GM18870 (cell line): ENCODE results near the gene CDC37.
"Not testable (repeated sequence)": the region's sequence is repeated elsewhere in the genome, so short reads cannot be mapped to it uniquely, and the experiment has no call there.

Experiments used
- ATAC-seq: cut with Tn5 transposase; IDR thresholded peaks from one replicate; pipeline ENCODE4 v1.9.1; 2021; ENCODE audit warnings: moderate library complexity; ENCODE audit not compliant: unreplicated experiment

CDC37 gene

DNA sequence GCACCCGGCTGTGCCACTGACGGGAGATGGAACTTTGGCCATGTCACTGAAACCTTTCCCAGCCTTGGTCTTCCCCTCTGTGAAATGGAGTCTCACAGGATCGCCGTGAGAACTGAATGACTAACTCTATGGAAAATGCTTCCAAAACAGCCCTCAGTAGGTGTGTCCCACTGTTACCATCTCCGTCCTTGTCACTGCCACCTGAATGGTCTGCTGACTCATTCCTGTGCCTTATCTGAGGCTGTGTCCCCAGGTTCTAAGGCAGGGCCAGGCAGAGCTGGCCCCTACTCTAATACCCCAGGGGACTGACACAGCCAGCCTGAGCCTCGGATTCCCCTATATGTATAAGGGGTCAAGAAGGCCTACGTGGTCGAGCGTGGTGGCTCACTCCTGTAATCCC is 4.5 kb downstream of the CDC37 start:
- ATAC-seq, result no peak

DNA sequence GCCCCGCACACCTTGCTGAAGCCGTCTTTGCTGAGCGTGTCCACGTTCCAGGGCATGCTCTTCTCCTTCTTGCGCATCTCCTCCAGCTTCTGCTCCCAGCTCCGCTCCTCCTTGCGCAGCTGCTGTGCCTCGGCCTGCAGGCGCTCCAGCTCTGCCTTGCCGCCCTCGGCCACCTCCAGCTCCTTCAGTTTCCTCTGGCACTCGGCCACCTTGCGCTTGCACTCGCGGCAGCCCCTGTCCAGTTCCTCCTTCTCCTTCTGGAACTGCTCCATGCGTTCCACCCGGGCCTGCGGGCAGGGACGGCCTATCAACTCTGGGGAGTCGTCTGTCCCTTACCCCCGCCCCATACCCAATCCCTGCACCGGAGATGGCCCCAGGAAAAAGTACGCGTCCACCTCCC is 7.4 kb downstream of the CDC37 start:
- no peak for ATAC-seq

DNA sequence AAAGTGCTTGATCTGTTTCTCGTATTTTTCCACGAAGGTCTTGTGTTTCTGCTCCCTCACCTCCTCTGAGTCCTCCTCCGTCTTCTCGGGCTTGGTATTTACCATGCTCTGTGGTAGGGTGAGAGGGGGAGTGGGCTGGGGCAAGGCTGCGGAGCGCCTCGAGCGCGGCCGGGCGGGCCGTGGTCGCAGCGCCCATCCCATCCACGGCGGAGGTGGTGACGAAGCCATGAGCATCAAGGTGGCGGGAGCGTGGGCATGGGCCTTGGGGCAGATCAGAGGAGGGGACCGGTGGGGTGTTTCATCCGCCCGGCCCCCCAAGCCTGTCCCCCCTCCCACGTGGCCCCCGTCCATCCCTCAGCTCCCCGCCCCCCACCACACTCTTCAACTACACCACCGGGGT is 7.9 kb downstream of the CDC37 start:
- no peak for ATAC-seq

DNA sequence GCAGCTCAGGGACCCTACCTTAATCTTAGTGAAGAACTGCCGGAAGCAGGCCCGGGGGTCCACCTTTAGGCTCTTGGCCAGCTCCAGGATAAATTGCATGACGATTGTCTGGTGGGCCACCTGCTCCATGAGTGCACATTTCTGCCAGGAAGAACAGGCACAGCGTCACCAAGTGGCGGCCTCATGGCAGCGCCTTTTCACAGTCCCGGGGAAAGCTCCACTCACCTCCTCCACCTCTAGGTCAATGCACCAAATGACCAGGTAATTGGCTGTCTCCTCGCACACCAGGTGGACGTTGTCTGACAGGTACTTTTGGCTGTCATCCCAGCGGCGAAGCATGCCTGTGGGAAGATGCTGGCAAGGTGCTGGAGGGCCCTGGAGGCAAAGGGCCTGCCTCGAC is 8.3 kb downstream of the CDC37 start:
- no peak for ATAC-seq

DNA sequence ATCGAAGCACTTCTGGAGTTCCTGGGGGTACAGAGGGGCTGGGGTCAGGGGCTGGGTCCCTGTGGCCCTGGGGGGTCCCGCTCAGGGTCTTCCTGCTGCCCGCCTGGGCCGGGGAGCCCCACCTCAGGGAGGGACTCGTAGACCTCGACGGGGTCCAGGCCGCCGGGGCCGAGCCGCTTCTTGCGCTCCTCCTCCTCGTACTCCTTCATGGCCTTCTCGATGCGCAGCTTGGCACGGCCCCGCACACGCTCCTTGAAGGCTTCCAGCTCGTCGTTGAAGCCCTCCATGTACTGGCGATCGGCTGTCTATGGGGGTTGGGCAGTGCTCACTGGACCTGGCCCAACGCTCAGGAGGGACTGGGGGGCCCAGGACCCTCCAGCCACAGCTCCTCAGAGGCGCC is 10.2 kb downstream of the CDC37 start:
- no peak for ATAC-seq

DNA sequence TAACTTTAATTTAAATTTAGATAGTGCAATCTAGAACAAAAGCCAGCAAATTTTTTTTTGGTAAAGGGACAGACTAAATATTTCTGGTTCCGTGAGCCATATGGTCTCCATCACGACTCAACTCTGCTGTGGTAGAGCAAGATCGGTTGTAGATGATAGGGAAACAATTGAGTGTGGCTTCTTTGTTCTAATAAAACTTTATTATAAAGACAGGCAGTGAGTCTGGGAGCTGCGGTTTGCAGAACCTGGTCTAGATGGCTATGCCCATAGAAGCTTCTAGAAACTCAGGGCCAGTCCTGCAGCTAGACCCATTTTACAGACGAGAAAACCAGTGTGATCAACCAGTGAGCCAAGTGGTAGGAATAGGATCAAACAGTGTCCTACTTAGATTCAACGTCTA is 11.2 kb downstream of the CDC37 start:
- ATAC-seq, result no peak

DNA sequence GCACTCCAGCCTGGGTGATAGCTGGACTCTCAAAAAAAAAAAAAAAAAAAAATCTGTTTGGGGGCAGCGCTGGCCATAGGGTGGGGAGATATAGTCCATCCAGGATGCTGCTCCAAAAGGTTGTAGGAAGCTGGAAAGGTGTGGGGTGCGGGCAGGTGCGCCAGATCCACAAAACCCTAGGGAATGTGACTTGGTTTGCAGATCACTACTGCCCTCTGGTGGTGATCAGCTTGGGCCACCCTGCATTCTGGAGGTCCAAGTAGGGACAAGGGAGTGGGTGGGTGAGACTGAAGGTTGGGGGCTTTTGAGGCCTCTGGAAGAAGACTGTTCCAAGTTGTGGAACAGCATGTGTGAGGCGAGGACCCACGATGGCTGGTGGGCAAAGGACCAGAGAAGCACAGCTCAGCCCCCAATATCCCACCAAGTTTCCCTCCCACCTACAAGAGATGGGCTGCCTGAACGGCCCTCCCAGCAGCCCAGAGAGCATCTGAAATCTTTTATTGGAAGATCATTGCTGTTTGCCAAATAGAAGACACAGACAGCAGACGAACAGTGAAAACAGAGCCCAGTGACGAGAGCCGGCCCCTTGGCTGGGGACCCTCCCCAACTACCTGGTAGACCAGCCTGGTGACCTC is 12.6 kb downstream of the CDC37 start:
- ATAC-seq, result no peak

DNA sequence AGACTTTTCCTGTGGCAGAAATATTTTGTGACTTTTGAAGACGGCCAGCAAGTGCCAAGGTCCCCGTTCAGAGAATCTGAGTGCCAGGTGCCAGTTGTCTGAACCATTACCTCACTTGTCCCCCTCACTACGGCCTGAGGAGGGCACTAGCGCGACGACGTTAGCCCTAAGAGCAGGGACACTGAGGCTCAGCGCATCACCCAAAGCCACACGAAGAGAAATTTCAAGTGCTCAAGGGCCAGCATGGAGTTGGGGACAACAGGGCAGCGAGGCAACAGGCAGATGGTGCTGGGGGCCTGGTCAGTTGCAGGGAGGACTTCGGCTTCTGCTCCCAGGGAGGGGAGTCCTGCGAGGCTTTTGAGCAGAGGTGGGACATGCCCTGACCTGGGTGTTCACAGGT is 13.5 kb downstream of the CDC37 start:
- ATAC-seq, result no peak

DNA sequence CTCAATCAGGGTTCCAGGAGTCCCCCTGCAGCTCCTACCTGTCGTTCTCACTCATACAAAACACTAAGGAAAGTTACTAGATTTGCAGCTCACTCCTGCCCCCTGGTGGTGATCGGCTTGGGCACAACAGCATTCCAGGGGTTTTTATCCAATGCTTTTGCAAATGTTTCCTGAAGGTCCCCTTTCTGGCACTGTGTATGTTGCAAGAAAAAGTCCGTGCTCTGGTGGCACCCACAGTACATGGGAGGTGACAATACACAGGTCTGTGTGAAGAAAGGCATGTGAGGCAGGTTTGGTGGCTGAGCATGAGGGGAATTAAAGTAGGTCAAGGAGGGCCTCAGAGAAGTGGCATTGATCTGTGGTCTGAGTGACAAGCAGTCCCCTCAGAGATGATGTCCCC is 14.4 kb downstream of the CDC37 start:
- no peak for ATAC-seq

DNA sequence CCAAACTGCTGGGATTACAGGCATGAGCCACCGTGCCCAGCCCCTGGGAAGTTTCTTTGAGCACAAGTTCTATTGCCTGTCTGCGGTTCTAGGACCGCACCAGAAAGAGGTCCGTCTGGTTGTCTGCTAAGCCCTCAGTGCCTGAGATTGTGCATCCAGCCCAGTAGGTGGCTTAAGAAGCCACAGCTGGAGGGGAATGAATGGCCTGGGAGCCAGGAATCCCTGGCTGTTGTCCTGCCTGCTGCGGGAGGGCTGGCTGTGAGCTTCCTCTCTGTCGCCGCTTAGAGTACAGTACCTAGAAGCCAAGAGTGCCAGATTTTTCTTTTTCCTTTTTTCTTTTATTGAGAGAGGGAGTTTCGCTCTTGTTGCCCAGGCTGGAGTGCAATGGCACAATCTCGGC is 18.8 kb downstream of the CDC37 start:
- ATAC-seq, result no peak

DNA sequence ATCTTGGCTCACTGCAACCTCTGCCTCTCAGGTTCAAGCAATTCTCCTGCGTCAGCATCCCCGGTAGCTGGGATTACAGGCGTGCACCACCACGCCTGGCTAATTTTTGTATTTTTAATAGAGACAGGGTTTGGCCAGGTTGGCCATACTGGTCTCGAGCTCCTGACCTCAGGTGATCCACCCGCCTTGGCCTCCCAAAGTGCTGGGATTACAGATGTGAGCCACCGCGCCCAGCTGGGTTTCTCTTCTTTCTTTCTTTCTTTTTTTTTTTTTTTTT is 20.2 kb downstream of the CDC37 start:
- not testable (repeated sequence) for ATAC-seq

DNA sequence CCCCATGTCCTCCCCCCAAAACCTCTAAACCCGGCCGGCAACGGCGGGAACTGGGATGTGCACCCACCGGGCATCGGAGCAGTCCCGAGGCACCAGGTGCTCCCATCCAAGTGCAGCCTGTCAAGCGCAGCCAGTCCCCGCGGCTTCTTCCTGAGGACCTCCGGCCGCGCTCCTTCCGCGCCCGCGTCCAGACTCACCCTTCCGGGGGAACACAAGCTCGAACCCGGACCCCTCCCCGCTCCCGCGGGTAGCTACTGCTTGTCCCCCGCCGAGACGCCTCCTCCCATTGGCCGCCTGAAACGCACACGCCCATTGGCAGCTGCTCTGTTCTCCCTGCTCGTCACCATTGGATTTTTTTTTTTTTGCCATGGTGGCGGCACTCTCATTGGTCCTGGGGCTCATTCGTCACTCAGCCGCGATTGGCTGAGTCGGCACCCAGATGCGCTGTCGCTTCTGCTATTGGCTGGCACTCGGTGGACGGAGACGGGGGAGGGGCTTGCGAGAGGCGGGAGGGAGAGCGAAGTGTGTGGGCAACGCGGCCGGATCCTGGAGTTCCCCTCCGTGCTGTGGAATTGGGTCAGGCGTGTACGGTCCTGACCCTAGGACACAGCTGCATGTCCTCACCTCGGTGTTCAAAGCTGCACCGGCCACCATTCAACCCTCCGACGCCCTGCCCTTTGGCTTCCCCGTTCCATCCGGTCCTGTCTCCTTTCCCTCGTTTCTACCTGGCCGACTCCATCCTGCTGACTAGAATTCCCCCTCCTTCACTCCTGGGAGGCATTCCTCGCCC is 22.8 kb downstream of the CDC37 start, which contains the start of gene TYK2:
TYK2 (minus strand) TSS at position 260 of the 790 bp plus-strand sequence. CDS start 2,166 bp downstream, outside the sequence.
- peak; percentile 83 for ATAC-seq

DNA sequence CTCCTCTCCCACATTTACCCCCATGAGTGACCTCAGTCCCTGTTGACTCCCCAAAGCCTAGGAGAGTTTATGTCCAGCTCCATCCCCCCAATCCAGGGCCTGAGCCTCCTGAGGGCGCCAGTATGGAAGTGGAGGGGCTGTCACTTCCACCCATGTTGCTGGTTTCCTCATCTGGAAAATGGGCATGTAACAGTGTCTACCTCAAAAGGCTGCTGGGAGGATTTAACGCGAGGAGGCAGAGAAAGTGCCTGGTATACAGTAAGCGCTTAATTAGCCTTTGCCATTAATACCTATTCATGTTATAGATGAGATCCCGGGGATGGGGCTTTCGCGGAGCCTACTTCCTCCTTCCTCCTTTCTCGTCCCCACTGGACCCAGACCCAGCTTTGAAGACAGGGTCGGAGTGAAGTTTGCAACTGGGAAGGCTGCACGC is 23.4 kb downstream of the CDC37 start:
- no peak for ATAC-seq

DNA sequence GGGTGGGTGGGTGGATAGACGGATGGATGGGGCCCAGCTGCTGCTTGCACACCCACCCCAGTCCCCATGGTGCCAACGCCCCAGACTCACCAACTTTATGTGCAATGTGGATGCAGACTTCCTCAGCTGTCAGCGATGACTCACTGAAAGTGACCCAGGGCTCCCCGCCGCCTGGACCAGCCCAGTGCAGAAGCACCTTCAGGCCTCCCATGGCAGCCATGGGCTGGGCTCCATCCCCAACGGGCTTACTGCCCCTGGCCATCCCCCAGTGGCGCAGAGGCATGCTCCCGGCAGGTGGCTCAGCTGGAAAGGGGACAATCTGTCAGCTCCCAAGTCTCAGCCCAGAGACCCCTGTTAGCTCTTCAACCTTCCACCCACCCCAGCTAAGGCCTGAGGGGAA is 25.2 kb downstream of the CDC37 start:
- no peak for ATAC-seq

DNA sequence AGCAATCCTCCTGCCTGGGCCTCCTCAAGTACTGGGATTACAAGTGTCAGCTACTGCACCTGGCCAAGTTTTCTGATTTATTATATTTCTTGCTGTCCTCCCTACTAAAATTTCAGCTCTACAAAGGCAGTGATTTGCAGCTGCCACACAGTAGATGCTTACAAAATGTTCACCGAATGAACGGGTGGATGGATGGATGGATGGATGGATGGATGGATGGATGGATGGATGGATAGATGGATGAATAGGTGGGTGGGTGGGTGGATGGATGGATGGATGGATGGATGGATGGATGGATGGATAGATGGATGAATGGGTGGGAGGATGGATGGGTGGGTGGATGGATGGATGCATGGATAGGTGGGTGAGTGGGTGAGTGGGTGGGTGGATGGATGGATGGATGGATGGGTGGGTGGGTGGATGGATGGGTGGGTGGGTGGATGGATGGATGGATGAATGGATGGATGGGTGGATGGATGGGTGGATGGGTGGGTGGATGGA is 26.2 kb downstream of the CDC37 start:
- not testable (repeated sequence) for ATAC-seq

DNA sequence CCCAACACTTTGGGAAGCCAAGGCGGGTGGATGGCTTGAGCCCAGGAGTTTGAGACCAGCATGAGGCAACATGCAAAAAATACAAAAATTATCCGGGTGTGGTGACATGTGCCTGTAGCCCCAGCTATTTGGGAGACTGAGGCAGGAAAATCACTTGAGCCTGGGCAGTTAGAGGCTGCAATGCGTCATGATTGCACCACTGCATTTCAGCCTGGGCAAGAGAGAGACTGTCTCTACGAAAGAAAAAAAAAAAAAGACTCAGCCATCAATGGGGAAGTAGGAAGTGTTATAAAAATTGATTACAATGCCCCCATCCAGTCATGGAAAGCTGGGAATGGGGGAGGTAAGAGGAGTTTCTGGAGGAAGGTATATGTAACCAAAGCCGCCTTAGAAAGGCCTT is 28.4 kb downstream of the CDC37 start:
- no peak for ATAC-seq

DNA sequence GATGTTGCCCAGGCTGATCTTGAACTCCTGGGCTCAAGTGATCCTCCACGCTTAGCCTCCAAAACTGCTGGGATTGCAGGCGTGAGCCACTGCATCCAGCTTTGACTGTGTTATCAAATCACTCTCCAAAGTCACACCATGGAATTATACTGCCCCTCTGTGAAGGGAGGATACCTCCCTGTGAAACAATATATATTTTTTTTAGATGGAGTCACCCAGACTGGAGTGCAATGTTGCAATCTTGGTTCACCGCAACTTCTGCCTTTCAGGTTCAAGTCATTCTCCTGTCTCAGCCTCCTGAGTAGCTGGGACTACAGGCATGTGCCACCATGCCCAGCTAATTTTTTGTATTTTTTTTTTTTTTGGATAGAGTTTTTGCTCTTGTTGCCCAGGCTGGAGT is 30.7 kb downstream of the CDC37 start:
- no peak for ATAC-seq

DNA sequence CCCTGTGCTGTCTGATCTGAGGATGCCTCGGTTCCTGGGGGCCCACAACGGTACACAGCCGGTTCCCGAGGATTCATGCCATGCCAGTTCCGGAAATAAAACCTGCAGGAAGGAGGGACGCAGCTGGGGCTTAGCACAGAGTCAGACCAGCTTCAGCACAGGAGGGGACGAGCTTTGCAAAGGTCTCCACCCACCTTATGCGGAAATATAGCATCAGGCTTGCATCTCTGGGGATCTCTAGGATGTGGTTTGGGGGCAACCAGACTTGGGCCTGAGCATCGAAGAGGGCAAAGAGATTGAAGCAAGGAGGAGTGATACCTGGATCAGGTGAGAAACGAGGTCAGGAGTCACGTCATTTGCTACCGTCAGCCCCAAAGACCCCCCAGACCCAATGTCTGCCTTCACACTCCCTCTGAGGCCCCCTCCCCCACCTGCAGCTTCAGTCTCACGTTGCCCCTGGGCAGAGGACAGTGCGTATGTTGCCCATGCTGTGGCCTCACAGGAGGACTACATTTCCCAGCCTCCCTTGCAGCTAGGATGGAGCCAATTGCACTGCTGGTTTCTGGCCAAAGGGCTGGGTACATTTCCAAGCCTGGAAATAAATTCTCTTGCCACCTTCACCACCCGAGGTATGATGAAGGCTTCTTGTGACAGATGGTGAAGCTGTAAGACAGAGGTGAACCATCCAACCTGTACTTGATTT is 35.1 kb downstream of the CDC37 start:
- no peak for ATAC-seq

DNA sequence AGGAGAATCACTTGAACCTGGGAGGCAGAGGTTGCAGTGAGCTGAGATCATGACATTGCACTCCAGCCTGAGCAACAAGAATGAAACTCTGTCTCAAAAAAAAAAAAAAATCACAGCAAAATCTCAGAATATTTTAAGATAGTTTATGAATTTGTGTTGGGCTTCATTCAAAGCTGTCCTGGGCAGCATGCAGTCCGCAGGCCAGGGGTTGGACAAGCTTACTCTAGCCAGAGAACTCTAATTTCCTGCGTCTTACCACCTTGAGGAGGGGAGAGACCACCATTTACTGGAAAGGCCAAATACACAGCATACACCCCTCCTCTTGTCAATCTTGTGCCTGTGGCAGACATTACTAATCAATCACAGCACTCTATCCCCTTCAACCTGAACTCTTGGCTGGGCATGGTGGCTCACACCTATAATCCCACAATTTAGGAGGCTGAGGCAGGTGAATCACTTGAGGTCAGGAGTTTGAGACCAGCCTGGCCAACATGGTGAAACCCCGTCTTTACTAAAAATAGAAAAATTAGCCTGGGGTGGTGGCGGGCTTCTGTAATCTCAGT is 36.3 kb downstream of the CDC37 start:
- ATAC-seq, result not testable (repeated sequence)

DNA sequence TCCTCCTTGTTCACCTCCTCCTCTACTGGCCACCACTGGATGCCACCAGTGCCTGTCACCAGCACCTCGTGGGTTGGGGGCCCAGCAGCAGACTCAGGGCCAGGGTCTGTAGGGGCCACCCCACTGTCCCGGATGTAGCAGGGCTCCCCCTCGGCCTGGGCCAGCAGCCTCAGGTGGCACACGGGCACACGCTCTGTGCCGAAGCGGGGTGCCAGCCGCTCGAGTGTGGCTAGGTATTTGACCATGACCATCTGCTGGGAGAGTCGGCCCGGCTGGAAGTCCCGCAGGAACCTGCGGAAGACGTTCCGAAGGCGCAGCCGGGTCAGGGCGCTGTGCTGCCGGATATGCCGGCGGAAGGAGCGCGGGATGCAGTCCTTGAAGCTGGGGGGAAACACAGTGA is 37.8 kb downstream of the CDC37 start:
- no peak for ATAC-seq

DNA sequence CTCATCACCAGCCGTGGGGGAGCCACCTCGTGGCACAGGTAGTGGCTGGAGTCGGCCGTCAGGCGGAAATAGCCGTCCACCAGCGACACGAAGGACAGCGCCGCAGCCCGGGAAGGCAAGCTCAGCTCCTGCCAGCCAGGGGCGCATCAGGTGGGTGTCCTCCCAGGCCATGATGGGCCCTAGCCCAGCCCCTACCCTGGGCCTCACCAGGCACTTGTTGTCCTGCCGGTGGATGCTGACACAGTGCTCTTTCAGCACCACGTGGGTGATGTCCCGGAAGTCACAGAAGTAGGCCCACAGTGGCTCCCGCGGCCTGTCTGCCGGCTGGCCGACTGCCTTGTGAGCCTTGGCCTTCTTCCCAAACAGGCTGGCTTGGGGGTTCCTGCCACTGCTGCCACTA is 38.7 kb downstream of the CDC37 start:
- ATAC-seq, result no peak
